IPS-18a (cell line): Measurements from ENCODE around the gene SLC44A5.
"Not testable (repeated sequence)": the region's sequence is repeated elsewhere in the genome, so short reads cannot be mapped to it uniquely, and the experiment has no call there.

ENCODE experiments used
- H3K27ac ChIP-seq: one replicate; pipeline ENCODE4 v1.5.1; 2013; ENCODE audit warnings: low read length
- H3K27me3 ChIP-seq: one replicate; pipeline ENCODE4 v1.6.1; 2013; ENCODE audit warnings: mild to moderate bottlenecking, low read length; ENCODE audit not compliant: control insufficient read depth, insufficient read depth
- H3K36me3 ChIP-seq: one replicate; pipeline ENCODE4 v1.6.1; 2013; ENCODE audit warnings: low read depth, low read length; ENCODE audit not compliant: control insufficient read depth
- H3K4me1 ChIP-seq: one replicate; pipeline ENCODE4 v1.6.1; 2013; ENCODE audit warnings: low read depth, low read length; ENCODE audit not compliant: control insufficient read depth
- H3K4me3 ChIP-seq: one replicate; pipeline ENCODE4 v1.5.1; 2013; ENCODE audit warnings: low read length
- H3K9ac ChIP-seq: one replicate; pipeline ENCODE4 v1.6.1; 2013; ENCODE audit warnings: mild to moderate bottlenecking, low read length, moderate library complexity
- H3K9me3 ChIP-seq: one replicate; pipeline ENCODE4 v1.6.1; 2013; ENCODE audit warnings: low read depth, low read length; ENCODE audit not compliant: control insufficient read depth

The SLC44A5 gene

GRCh38 chr1:75250114-75250513 is 360.8 kb downstream of the SLC44A5 start:
- not testable (repeated sequence) for H3K9me3 ChIP-seq, H3K36me3 ChIP-seq, H3K9ac ChIP-seq, H3K4me3 ChIP-seq, H3K27me3 ChIP-seq, H3K27ac ChIP-seq, H3K4me1 ChIP-seq

DNA sequence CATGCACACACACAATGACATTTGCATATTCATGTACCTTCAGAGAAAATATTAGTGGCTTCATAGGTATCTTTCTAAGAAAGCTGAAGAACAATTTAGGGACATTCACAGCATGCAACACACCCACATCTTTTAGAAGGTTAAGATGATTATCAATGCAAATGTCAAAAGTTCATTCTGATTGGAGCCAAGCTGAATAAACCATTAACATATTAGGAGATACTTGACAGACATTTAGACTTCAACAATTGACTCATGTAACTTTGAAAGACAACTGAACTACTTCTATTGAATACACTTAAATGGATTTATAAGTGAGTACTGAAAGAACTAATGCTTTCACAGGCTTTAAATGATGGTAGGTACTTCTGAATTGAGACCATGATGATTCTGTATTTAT is 365.7 kb downstream of the SLC44A5 start:
- no peaks in the 10 kb centered on the region for H3K4me1 ChIP-seq
- H3K27me3 ChIP-seq, result no peaks in the 10 kb centered on the region
- H3K27ac ChIP-seq, result no peak overlapping the region
- H3K9me3 ChIP-seq, result no peaks in the 10 kb centered on the region
- no peak overlapping the region for H3K9ac ChIP-seq
- H3K4me3 ChIP-seq, result no peak overlapping the region
- no peaks in the 10 kb centered on the region for H3K36me3 ChIP-seq

GRCh38 chr1:75243124-75243523 is 367.8 kb downstream of the SLC44A5 start:
- no peaks in the 10 kb centered on the region for H3K27me3 ChIP-seq
- H3K9me3 ChIP-seq, result no peaks in the 10 kb centered on the region
- H3K9ac ChIP-seq, result no peak overlapping the region
- no peak overlapping the region for H3K4me3 ChIP-seq
- H3K27ac ChIP-seq, result no peak overlapping the region
- no peaks in the 10 kb centered on the region for H3K4me1 ChIP-seq
- no peaks in the 10 kb centered on the region for H3K36me3 ChIP-seq

DNA sequence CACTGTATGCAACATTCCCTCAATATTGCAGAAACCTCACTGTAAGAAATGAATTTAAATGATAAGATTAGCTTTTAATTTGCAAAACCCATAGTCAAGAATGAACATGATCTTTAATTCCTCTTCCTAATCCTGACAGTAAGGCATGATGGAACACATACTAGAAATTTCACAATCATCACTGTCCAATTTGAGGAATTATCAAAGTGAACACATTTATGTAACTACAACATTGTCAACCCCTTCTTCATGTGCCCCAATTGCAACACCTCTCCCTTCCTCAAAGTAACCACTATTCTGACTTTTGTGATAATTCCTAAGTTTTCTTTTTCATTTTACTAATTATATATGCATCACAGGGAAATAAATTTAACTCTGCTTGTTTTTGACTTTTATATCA is 373.6 kb downstream of the SLC44A5 start:
- no peak overlapping the region for H3K9ac ChIP-seq
- H3K9me3 ChIP-seq, result no peaks in the 10 kb centered on the region
- H3K36me3 ChIP-seq, result no peaks in the 10 kb centered on the region
- no peak overlapping the region for H3K4me3 ChIP-seq
- no peaks in the 10 kb centered on the region for H3K27me3 ChIP-seq
- H3K4me1 ChIP-seq, result no peaks in the 10 kb centered on the region
- no peak overlapping the region for H3K27ac ChIP-seq

DNA sequence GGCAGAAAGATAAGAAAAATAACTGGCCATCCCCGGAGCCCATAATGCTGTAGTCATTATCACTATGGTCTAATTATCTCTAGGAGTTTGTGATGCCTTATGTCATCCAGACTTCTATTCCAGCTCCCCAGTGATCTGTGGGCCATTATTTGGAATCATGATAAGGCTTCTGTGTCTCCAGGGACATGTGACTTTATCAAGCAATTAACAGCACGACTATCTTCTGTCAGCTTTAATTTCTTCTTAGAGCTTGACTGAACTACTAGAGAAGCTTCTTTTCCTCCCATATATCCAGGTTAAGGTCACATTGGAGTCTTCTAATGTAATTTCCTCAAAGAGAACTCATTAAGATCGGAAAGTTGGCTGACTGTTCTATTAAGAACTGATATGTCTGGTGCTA is 376.4 kb downstream of the SLC44A5 start:
- Histone ChIP-seq H3K27ac (no peak overlapping the region), H3K36me3 (no peaks in the 10 kb centered on the region), H3K4me1 (no peaks in the 10 kb centered on the region), H3K4me3 (no peak overlapping the region), H3K9ac (no peak overlapping the region), H3K9me3 (no peaks in the 10 kb centered on the region), H3K27me3 (no peaks in the 10 kb centered on the region)

- no peaks in the 10 kb centered on the region for H3K36me3 ChIP-seq
- no peaks in the 10 kb centered on the region for H3K9me3 ChIP-seq
- no peak overlapping the region for H3K27ac ChIP-seq
- no peaks in the 10 kb centered on the region for H3K4me1 ChIP-seq
- H3K4me3 ChIP-seq, result no peak overlapping the region
- no peaks in the 10 kb centered on the region for H3K27me3 ChIP-seq
- no peak overlapping the region for H3K9ac ChIP-seq
Measured at GRCh38 chr1:75233302-75233929, 377.5 kb downstream of the SLC44A5 start.

DNA sequence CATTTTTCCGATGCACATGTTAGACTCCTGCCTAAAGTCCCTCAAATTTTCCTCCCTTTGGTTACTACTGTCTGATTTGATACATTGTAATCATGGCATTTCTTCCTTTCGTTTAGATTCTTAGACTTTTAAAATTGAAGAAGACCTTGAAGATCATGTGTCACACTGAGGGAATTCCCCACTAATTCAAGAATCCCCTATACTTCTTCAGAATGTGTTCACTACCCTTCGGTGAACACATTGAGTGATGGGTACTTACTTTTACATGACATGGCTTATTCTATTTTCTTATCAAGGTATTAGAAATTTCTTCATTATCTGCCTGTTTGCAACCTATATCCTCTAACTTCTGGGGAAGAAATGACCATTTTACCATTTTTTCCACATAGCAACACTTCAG is 390.8 kb downstream of the SLC44A5 start:
- H3K27ac ChIP-seq, result no peak overlapping the region
- no peaks in the 10 kb centered on the region for H3K36me3 ChIP-seq
- H3K9me3 ChIP-seq, result no peaks in the 10 kb centered on the region
- H3K4me1 ChIP-seq, result no peaks in the 10 kb centered on the region
- no peak overlapping the region for H3K9ac ChIP-seq
- no peaks in the 10 kb centered on the region for H3K27me3 ChIP-seq
- no peak overlapping the region for H3K4me3 ChIP-seq

GRCh38 chr1:75214017-75214416 is 396.9 kb downstream of the SLC44A5 start:
- Histone ChIP-seq H3K4me3 (no peak overlapping the region), H3K36me3 (no peaks in the 10 kb centered on the region), H3K9ac (no peak overlapping the region), H3K4me1 (no peaks in the 10 kb centered on the region), H3K27me3 (no peaks in the 10 kb centered on the region), H3K27ac (no peak overlapping the region), H3K9me3 (no peaks in the 10 kb centered on the region)

DNA sequence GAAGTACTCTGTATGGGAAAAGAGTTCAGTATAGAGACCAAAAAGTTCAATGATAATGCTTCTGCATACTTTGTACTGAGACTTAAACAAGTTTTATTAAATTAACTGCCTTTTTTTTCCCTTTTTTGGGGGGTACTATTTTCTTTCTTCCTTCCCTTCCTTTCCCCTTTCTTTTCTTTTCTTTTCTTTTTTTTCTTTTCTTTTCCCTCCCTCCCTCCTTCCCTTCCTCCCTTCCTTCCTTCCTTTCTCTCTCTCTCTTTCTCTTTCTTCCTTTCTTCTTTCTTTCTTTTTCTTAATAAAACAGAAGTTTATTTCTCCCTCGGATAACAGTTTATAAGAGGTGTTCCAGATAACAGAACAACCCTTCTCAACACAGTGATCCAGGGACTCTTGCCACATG is 399.3 kb downstream of the SLC44A5 start:
- no peak overlapping the region for H3K4me3 ChIP-seq
- H3K36me3 ChIP-seq, result no peaks in the 10 kb centered on the region
- H3K9me3 ChIP-seq, result no peaks in the 10 kb centered on the region

GRCh38 chr1:75208862-75209261 is 402.1 kb downstream of the SLC44A5 start:
- Histone ChIP-seq H3K27me3 (no peaks in the 10 kb centered on the region), H3K9ac (no peak overlapping the region), H3K4me1 (peaks cover 8% of the 10 kb centered on the region), H3K9me3 (no peaks in the 10 kb centered on the region), H3K36me3 (no peaks in the 10 kb centered on the region), H3K4me3 (no peak overlapping the region), H3K27ac (no peak overlapping the region)

More for the DNA sequence above, 399.3 kb downstream of the SLC44A5 start:
- H3K4me1 ChIP-seq, result peaks cover 8% of the 10 kb centered on the region
- H3K27me3 ChIP-seq, result no peaks in the 10 kb centered on the region
- no peak overlapping the region for H3K9ac ChIP-seq
- H3K27ac ChIP-seq, result no peak overlapping the region

- no peak overlapping the region for H3K4me3 ChIP-seq
- no peaks in the 10 kb centered on the region for H3K9me3 ChIP-seq
- H3K27ac ChIP-seq, result no peak overlapping the region
- no peaks in the 10 kb centered on the region for H3K27me3 ChIP-seq
- no peaks in the 10 kb centered on the region for H3K36me3 ChIP-seq
- no peak overlapping the region for H3K9ac ChIP-seq
- peaks cover 8% of the 10 kb centered on the region for H3K4me1 ChIP-seq
Measured at GRCh38 chr1:75203415-75204277, 407.3 kb downstream of the SLC44A5 start.

DNA sequence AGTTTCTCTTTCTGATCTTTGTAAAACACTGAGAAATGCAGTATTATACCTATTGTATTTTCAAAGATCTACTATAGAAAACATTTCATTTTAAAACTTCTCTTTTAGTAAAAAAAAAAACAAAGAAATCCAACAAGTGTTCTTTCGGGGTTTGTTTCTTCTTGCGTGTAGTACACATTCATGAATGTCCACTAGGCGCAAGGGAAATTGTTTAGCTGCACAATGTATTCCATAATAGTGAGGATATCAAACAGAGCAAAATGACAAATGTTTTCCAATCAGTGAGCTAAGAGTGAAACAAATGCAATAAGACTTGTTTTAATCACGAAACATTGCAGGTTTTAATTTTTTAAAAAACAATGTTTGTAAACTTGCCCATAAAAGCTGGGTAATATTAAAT is 408.2 kb downstream of the SLC44A5 start:
- Histone ChIP-seq H3K9me3 (no peaks in the 10 kb centered on the region), H3K27ac (no peak overlapping the region), H3K4me1 (peaks cover 8% of the 10 kb centered on the region), H3K9ac (no peak overlapping the region), H3K4me3 (no peak overlapping the region), H3K27me3 (no peaks in the 10 kb centered on the region), H3K36me3 (no peaks in the 10 kb centered on the region)
